Astrocyte of the cerebellum (primary cell): ENCODE results near the gene GAN.

Experiments used
- DNase-seq: peaks from one replicate; pipeline ENCODE4 v3.0.0-alpha.2; 2011; ENCODE audit warnings: low read depth
- H3K4me3 ChIP-seq: 2 replicates; pipeline ENCODE4 v1.5.1; 2011; ENCODE audit warnings: mild to moderate bottlenecking, low read depth, low read length, moderate library complexity
- CTCF ChIP-seq: IDR thresholded peaks from 2 replicates; pipeline ENCODE4 v1.5.1; 2012; ENCODE audit warnings: low read length, low read depth, moderate library complexity, mild to moderate bottlenecking; ENCODE audit errors: missing control alignments
- in situ Hi-C: cut with HindIII; loops from 2 replicates; pipeline ENCODE4 v1.10.0; 2017; ENCODE audit warnings: low sequenced_read_pairs

GAN gene

GRCh38 chr16:81369888-81370504 lies 55.2 kb downstream of the GAN start:
- in situ Hi-C loops: no loop called here
- TF ChIP-seq CTCF: no peak
- H3K4me3 ChIP-seq: no peak overlapping the region
- no peak for DNase-seq

GRCh38 chr16:81371106-81371505 lies 56.3 kb downstream of the GAN start:
- no peak for DNase-seq
- in situ Hi-C loops: no loop called here
- no peak for TF ChIP-seq CTCF
- no peak overlapping the region for H3K4me3 ChIP-seq

- no peak overlapping the region for H3K4me3 ChIP-seq
- TF ChIP-seq CTCF: no peak
- DNase-seq: no peak
- in situ Hi-C loops: no loop called here
Observed at GRCh38 chr16:81374550-81374949, 59.8 kb downstream of the GAN start.

- no peak overlapping the region for H3K4me3 ChIP-seq
- TF ChIP-seq CTCF: no peak
- in situ Hi-C loops: no loop called here
- no peak for DNase-seq
Observed at GRCh38 chr16:81376880-81377279, 62.1 kb downstream of the GAN start.

GRCh38 chr16:81378049-81378448 lies 63.3 kb downstream of the GAN start:
- no peak for DNase-seq
- no peak overlapping the region for H3K4me3 ChIP-seq
- in situ Hi-C loops: no loop called here
- TF ChIP-seq CTCF: no peak

- no peak for DNase-seq
- no peak overlapping the region for H3K4me3 ChIP-seq
- in situ Hi-C loops: no loop called here
- TF ChIP-seq CTCF: no peak
Observed at GRCh38 chr16:81380932-81381331, 66.2 kb downstream of the GAN start.
